AG04449 (cell line): ENCODE measurements around the gene GREB1.

Experiments used
- CTCF ChIA-PET: fragments of 350-600 bp; formaldehyde crosslinking; extraction: SDS; loops from one replicate; lab custom pipeline; 2021; ENCODE audit warnings: antibody characterized with exemption; lab: Yijun Ruan, JAX
- POLR2A ChIA-PET: fragments of 400-600, 350-600 bp; formaldehyde crosslinking; extraction: SDS; loops from one replicate; lab custom pipeline; 2020; ENCODE audit warnings: antibody characterized with exemption, inconsistent platforms; lab: Yijun Ruan, JAX
- DNase-seq: peaks from one replicate; pipeline ENCODE4 v3.0.0-alpha.2; 2010; ENCODE audit warnings: low read depth, low spot score
- H3K4me3 ChIP-seq: 2 replicates; pipeline ENCODE4 v1.5.1; 2011; ENCODE audit warnings: low read depth, mild to moderate bottlenecking, control low read depth, low read length
- CTCF ChIP-seq: IDR thresholded peaks from one replicate; pipeline ENCODE4 v1.5.1; 2011; ENCODE audit warnings: mild to moderate bottlenecking, moderate library complexity, low read length, control low read depth, inconsistent platforms; ENCODE audit not compliant: insufficient read depth; ENCODE audit errors: missing control alignments

GREB1 gene

DNA sequence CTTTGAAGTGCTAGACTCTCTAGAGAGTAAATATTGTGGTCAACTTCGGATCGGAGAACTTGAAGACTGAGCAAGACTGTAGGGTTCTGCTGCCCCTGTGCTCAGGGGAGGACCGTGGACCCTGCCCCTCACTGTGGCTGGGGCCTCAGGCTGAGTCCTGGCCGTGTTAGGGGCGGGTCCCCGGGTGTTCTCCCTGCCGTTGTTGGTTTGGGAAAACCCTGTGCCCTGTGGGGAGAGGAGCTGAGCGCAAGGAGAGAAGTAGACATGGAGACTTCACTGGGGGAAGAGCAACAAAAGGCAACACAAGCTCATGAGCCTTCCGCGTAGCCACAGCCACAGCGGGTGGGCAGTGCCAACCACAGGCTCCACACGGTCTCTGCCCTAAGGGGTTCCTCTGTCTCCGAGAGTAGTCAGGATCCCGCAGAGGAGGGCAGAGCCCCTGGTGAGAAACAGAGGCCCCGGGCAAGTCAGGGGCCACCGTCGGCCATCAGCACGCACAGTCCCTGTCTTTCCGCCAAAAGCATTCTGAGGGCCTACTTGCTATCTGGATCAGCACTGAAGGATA, 83.1 kb downstream of the GREB1 start:
- H3K4me3 ChIP-seq: no peak overlapping the region
- no peak for TF ChIP-seq CTCF
- CTCF ChIA-PET: no interaction called here
- POLR2A ChIA-PET: no interaction called here
- no peak for DNase-seq

DNA sequence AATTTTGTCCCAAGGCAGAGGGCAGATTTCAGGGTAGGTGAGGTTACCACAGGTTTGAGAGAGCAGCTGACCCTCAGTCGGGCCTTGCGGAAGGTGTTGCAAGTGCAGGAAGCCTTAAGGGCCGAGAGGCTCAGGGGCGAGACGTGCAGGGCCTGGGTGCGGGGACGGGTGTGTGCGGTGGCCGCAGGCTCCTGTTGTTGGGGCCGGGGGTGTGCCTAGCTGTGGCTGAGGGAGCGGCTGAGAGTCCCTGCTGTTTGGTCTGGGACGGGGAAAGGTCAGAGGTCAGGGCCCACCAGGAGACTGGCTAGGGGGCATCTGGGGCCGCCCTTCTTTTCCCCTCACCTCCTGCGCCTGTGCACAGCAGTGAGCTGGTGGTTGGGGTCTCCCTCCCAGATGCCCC, 83.7 kb downstream of the GREB1 start:
- H3K4me3 ChIP-seq: no peak overlapping the region
- ChIA-PET POLR2A (no interaction called here), CTCF (no interaction called here)
- TF ChIP-seq CTCF: no peak
- no peak for DNase-seq

DNA sequence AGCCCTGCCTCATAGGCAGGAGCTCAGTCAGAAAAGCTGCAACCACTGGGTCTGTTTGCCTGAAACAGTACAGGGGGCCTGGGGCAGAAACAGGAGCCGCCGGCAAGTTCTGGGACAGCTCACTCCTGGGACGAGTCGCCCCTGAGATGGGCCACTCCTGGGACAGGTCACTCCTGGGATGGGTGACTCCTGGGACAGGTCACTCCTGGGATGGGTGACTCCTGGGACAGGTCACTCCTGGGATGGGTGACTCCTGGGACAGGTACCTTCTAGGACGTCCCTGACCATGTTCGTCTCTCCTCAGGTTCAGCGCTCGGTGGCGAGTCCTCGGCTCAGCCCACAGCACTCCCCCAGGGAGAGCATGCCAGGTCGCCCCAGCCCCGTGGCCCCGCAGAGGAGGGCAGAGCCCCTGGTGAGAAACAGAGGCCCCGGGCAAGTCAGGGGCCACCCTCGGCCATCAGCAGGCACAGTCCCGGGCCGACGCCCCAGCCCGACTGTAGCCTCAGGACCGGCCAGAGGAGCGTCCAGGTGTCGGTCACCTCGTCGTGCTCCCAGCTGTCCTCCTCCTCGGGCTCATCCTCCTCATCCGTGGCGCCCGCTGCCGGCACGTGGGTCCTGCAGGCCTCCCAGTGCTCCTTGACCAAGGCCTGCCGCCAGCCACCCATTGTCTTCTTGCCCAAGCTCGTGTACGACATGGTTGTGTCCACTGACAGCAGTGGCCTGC, 84.3 kb downstream of the GREB1 start:
- TF ChIP-seq CTCF: no peak
- no peak overlapping the region for H3K4me3 ChIP-seq
- DNase-seq: no peak
- CTCF ChIA-PET: no interaction called here
- POLR2A ChIA-PET: no interaction called here

GRCh38 chr2:11618708-11619062, 84.8 kb downstream of the GREB1 start:
- no peak for TF ChIP-seq CTCF
- CTCF ChIA-PET: no interaction called here
- DNase-seq: no peak
- POLR2A ChIA-PET: no interaction called here
- no peak overlapping the region for H3K4me3 ChIP-seq

GRCh38 chr2:11621410-11621809, 87.6 kb downstream of the GREB1 start:
- DNase-seq: no peak
- ChIA-PET POLR2A (no interaction called here), CTCF (no interaction called here)
- no peak overlapping the region for H3K4me3 ChIP-seq
- TF ChIP-seq CTCF: no peak

DNA sequence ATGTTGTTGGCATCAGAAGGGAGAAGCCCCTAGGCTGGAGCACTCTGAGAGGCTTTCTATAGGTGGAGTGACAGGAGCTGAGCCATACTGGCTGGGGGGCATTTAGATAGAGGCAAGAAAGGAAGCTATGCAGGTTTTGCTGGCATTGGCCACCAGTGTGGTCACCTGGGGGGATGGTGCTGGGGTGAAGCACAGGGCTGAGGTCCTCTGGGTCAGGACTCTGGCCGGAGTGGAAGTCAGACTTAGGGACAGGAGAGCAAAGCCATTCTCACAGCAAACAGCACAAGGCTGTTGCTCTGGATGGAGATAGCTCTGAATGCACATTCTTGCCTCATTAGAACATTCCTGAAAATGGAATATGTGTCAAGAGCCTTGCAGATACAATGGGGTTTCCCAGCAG, 88.8 kb downstream of the GREB1 start:
- ChIA-PET CTCF (interaction anchor here (0.8 to 1.0 kb wide), 2 partner anchors 37 to 40 kb away, joined by 3 read pairs; no protein-coding TSS in a partner anchor), POLR2A (no interaction called here)
- no peak overlapping the region for H3K4me3 ChIP-seq
- no peak for DNase-seq
- no peak for TF ChIP-seq CTCF
